ENCODE data around the gene GALNT7.
"Not testable (repeated sequence)": the region's sequence is repeated elsewhere in the genome, so short reads cannot be mapped to it uniquely, and the experiment has no call there.

GRCh38 chr4:173183659-173184247 is 15.1 kb downstream of the GALNT7 start:
- not testable (repeated sequence) for TF ChIP-seq CTCF, POLR2A (IDR thresholded peaks at IDR 0.05)

All from heart left ventricle (tissue), 13 donors.